ENCODE data around the gene GPHN. TPM values are rescaled to one million over a fixed set of nuclear protein-coding genes. Genes with fewer than 3 reads are reported as not detected.

The GPHN gene
- total RNA-seq, 2 experiments from 2014 or later, result 15.8 to 15.9 TPM

DNA sequence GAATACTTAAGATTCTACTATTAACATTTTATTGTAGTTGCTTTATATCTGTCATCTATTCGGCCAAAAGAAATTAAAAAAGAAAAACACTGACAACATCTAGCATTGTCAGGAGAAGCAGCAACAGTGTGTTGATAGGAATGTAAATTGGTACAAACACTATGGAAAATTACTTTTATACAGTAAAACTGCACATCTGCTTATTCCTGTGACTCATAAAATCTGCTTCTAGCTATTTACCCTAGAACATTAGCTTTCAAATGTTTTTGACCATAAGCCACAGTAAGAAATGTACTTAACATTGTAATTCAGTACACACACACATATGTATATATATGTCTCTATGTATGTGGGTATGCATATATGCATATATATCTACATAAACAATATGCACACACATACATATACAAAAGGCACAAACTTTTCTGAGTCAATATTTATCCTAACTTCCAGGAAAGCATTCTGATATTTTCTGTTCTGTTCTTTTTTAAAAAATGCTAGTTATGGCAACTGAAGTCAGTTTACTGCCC is 402.4 kb downstream of the GPHN start:
- Mint-ChIP-seq H3K4me3 (no peak overlapping the region), H3K27ac (no peak overlapping the region), H3K36me3 (ENCODE audit: low read depth) (no peaks in the 10 kb centered on the region), H3K9me3 (peaks cover under 1% of the 10 kb centered on the region), H3K4me1 (no peaks in the 10 kb centered on the region), H3K27me3 (no peaks in the 10 kb centered on the region)
- no peak for DNase-seq
- POLR2A ChIA-PET, result no interaction called here
- CTCF ChIA-PET, result no interaction called here

DNA sequence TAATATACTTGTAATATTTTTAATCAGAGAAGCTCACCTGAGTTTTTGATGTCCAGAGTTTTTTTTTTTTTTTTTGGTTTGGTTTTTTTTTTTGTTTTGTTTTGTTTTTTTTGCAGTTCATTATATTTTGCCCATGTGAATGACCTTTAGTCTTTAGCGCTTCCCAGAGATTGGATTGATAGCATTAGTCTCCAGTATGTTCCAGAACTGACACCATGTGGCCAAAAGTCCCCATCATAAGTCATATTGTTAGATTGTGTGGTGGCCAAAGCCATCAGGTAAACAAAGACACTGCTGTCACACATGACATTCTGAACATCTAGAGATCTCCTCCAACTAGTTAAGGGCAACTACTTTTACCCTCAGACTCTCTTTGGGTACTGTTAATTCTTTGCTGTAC is 408.5 kb downstream of the GPHN start:
- Mint-ChIP-seq H3K27me3 (no peaks in the 10 kb centered on the region), H3K4me3 (no peak overlapping the region), H3K36me3 (ENCODE audit: low read depth) (peaks cover 12% of the 10 kb centered on the region), H3K9me3 (peaks cover 2% of the 10 kb centered on the region), H3K27ac (no peak overlapping the region), H3K4me1 (no peaks in the 10 kb centered on the region)
- POLR2A ChIA-PET, result no interaction called here
- no peak for DNase-seq
- CTCF ChIA-PET, result no interaction called here

- POLR2A ChIA-PET, result no interaction called here
- CTCF ChIA-PET, result no interaction called here
- Mint-ChIP-seq H3K9me3 (peaks cover 2% of the 10 kb centered on the region), H3K36me3 (ENCODE audit: low read depth) (peaks cover 22% of the 10 kb centered on the region), H3K27ac (no peak overlapping the region), H3K4me3 (no peak overlapping the region), H3K27me3 (no peaks in the 10 kb centered on the region), H3K4me1 (no peaks in the 10 kb centered on the region)
- no peak for DNase-seq
Measured at GRCh38 chr14:66918527-66918926, 410.6 kb downstream of the GPHN start.

DNA sequence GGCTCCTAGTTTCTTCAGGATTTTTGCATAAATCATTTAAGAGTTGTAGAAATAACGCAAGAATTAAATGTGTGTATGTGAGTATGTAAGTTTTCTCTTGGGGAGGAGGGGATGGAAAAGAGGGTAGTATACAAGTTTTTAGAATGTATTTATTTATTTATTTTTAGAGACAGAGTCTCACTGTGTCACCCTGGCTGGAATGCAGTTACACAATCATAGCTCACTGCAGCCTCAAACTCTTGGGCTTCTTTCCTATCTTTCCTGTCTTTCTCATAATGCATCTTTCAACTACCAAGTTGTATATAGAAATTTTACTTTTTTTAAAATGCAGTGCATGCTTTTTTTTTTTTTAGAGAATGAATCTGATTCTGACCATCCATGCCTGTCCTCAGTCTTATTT is 412.2 kb downstream of the GPHN start:
- no peaks in the 10 kb centered on the region for H3K27me3 Mint-ChIP-seq
- ChIA-PET CTCF (no interaction called here), POLR2A (no interaction called here)
- no peak overlapping the region for H3K27ac Mint-ChIP-seq
- no peaks in the 10 kb centered on the region for H3K4me1 Mint-ChIP-seq
- no peak for DNase-seq
- H3K36me3 Mint-ChIP-seq (ENCODE audit: low read depth), result peaks cover 25% of the 10 kb centered on the region
- no peak overlapping the region for H3K4me3 Mint-ChIP-seq
- peaks cover 2% of the 10 kb centered on the region for H3K9me3 Mint-ChIP-seq

- H3K27me3 Mint-ChIP-seq, result no peaks in the 10 kb centered on the region
- H3K4me1 Mint-ChIP-seq, result no peaks in the 10 kb centered on the region
- no peak overlapping the region for H3K27ac Mint-ChIP-seq
- H3K4me3 Mint-ChIP-seq, result no peak overlapping the region
- ChIA-PET POLR2A (no interaction called here), CTCF (no interaction called here)
- peaks cover 25% of the 10 kb centered on the region for H3K36me3 Mint-ChIP-seq (ENCODE audit: low read depth)
- peaks cover 2% of the 10 kb centered on the region for H3K9me3 Mint-ChIP-seq
- DNase-seq, result no peak
Measured at GRCh38 chr14:66923251-66923650, 415.3 kb downstream of the GPHN start.

DNA sequence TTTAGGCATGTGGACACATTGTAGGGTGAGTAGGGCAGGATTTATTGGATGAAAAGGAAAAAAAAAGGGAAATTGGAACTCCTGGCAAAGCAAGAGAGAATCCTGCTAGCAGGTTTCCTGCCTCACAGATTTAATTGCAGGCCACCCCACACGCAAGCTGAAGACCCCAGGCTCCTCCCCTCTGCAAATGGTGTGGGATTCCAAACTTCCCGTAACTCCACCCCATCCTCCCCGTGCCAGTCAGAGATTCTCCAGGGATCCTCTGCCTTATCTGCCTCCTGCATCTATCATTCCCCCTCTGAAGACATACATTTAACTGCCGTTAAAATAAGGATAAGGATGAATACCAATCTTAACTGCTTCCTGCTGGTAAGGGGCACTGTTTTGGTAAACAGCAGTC is 431.5 kb downstream of the GPHN start:
- H3K27ac Mint-ChIP-seq, result no peak overlapping the region
- no peak overlapping the region for H3K4me3 Mint-ChIP-seq
- peaks cover 29% of the 10 kb centered on the region for H3K36me3 Mint-ChIP-seq (ENCODE audit: low read depth)
- no peak for DNase-seq
- CTCF ChIA-PET, result no interaction called here
- H3K9me3 Mint-ChIP-seq, result peaks cover 16% of the 10 kb centered on the region
- H3K27me3 Mint-ChIP-seq, result no peaks in the 10 kb centered on the region
- no peaks in the 10 kb centered on the region for H3K4me1 Mint-ChIP-seq
- POLR2A ChIA-PET, result no interaction called here

DNA sequence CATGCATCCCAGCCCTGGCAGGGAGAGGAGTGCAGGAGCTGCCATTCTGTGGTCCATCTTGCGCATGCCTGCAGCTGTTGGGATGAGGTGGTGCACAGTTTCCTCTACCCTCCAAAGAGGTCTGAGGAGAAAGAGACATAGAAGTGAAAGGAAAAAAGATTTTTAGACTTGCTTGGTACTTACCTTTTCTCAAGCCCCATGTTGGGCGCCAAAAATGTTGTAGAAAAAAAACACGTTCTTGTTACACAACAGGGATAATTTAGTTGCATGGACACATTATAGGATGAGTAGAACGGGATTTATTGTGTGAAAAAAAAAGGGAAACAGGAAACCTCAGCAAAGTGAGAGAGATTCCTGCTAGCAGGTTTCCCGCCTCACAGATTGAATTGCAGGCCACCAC is 436.9 kb downstream of the GPHN start:
- Mint-ChIP-seq H3K4me3 (no peak overlapping the region), H3K9me3 (peaks cover 31% of the 10 kb centered on the region), H3K4me1 (no peaks in the 10 kb centered on the region), H3K27ac (no peak overlapping the region), H3K36me3 (ENCODE audit: low read depth) (peaks cover 32% of the 10 kb centered on the region), H3K27me3 (no peaks in the 10 kb centered on the region)
- ChIA-PET POLR2A (no interaction called here), CTCF (no interaction called here)
- DNase-seq, result no peak

GRCh38 chr14:66955159-66955558 is 447.2 kb downstream of the GPHN start:
- Mint-ChIP-seq H3K27ac (no peak overlapping the region), H3K27me3 (no peaks in the 10 kb centered on the region), H3K4me1 (no peaks in the 10 kb centered on the region), H3K36me3 (ENCODE audit: low read depth) (peaks cover 16% of the 10 kb centered on the region), H3K4me3 (no peak overlapping the region), H3K9me3 (peaks cover 15% of the 10 kb centered on the region)
- CTCF ChIA-PET, result no interaction called here
- POLR2A ChIA-PET, result no interaction called here
- no peak for DNase-seq

- Mint-ChIP-seq H3K27ac (no peak overlapping the region), H3K4me1 (no peaks in the 10 kb centered on the region), H3K36me3 (ENCODE audit: low read depth) (peaks cover 14% of the 10 kb centered on the region), H3K9me3 (peaks cover 17% of the 10 kb centered on the region), H3K4me3 (no peak overlapping the region), H3K27me3 (no peaks in the 10 kb centered on the region)
- ChIA-PET CTCF (no interaction called here), POLR2A (no interaction called here)
- no peak for DNase-seq
Measured at GRCh38 chr14:66959437-66960050, 451.6 kb downstream of the GPHN start.

- POLR2A ChIA-PET, result no interaction called here
- Mint-ChIP-seq H3K27me3 (no peaks in the 10 kb centered on the region), H3K36me3 (ENCODE audit: low read depth) (peaks cover 3% of the 10 kb centered on the region), H3K9me3 (no peaks in the 10 kb centered on the region), H3K4me1 (no peaks in the 10 kb centered on the region), H3K27ac (no peak overlapping the region), H3K4me3 (no peak overlapping the region)
- DNase-seq, result no peak
- CTCF ChIA-PET, result no interaction called here
Measured at GRCh38 chr14:66965831-66966230, 457.9 kb downstream of the GPHN start.

DNA sequence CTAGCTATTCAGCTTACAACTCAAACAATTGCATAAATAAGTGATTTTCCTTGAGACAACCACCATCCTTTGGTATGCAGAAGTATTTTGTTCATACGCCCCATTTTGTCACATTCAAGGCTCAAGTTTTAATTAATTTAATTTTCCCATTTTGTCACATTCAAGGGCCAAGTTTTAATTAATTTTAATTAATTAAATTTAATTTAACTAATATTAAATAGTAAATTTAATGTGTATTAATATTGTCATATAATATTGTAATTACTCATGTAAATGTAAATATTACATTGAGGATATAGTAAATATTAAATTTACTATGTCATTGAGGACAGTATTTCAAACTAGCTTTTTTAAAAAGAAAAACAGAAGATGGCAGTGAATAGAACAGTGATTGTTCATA is 464.5 kb downstream of the GPHN start:
- Mint-ChIP-seq H3K4me1 (no peaks in the 10 kb centered on the region), H3K4me3 (no peak overlapping the region), H3K9me3 (no peaks in the 10 kb centered on the region), H3K27me3 (no peaks in the 10 kb centered on the region), H3K27ac (no peak overlapping the region), H3K36me3 (ENCODE audit: low read depth) (no peaks in the 10 kb centered on the region)
- ChIA-PET CTCF (interaction anchor here (0.7 kb wide), 1 partner anchor 44 kb away, joined by 3 read pairs; no protein-coding TSS in a partner anchor), POLR2A (no interaction called here)
- DNase-seq, result no peak

- ChIA-PET POLR2A (no interaction called here), CTCF (no interaction called here)
- Mint-ChIP-seq H3K27ac (no peak overlapping the region), H3K4me3 (no peak overlapping the region), H3K36me3 (ENCODE audit: low read depth) (no peaks in the 10 kb centered on the region), H3K4me1 (peaks cover 3% of the 10 kb centered on the region), H3K27me3 (no peaks in the 10 kb centered on the region), H3K9me3 (no peaks in the 10 kb centered on the region)
- no peak for DNase-seq
Measured at GRCh38 chr14:66974397-66975025, 466.6 kb downstream of the GPHN start.

GRCh38 chr14:66975251-66975650 is 467.3 kb downstream of the GPHN start:
- Mint-ChIP-seq H3K4me3 (no peak overlapping the region), H3K27me3 (no peaks in the 10 kb centered on the region), H3K9me3 (no peaks in the 10 kb centered on the region), H3K36me3 (ENCODE audit: low read depth) (no peaks in the 10 kb centered on the region), H3K4me1 (peaks cover 8% of the 10 kb centered on the region), H3K27ac (no peak overlapping the region)
- POLR2A ChIA-PET, result no interaction called here
- DNase-seq, result no peak
- CTCF ChIA-PET, result no interaction called here

Measured in activated CD4-positive, alpha-beta memory T cell treated with anti-CD3 and anti-CD28 coated beads, Interleukin-2, amount 10 ng/mL, durations not matched to agents 7 days and 5 days (primary cell).